HCT116 (cell line): Measurements from ENCODE around the gene CLRN1. TPM values are rescaled to one million over a fixed set of nuclear protein-coding genes. Genes with fewer than 3 reads are reported as not detected.
A peak's percentile ranks its signal among the peaks of the same experiment; 100 is the strongest.

Experiments
- ATAC-seq: fragments of 200-7000 bp; cut with Tn5 transposase; 2 replicates; pipeline ENCODE4 v1.9.1; 2020; ENCODE audit warnings: mild to moderate bottlenecking, moderate library complexity
- BruUV-seq: library from RNA; stranded (reverse); fragments of 400-500 nt; replicated peaks from 2 replicates; lab custom pipeline; 2021; lab: Mats Ljungman, UMichigan
- CTCF ChIA-PET: fragments of 300-600 bp; sonication (Branson Sonifier 250); formaldehyde crosslinking; loops from one replicate; lab custom pipeline; 2021; ENCODE audit warnings: antibody characterized with exemption; lab: Charles Lee
- POLR2A ChIA-PET: fragments of 300-600, 350-600 bp; sonication (Branson Sonifier 250); formaldehyde crosslinking; loops from one replicate; lab custom pipeline; 2021; ENCODE audit warnings: antibody characterized with exemption; lab: Charles Lee
- RAD21 ChIA-PET, 2 experiments: fragments of 300-600 bp; sonication (Branson Sonifier 250); formaldehyde crosslinking; loops; one replicate each; lab custom pipeline; 2023; ENCODE audit warnings: low total read pairs in 2 of 2; ENCODE audit not compliant: uncharacterized antibody in 2 of 2, unreplicated experiment in 2 of 2, low non-redundant PET in 1 of 2; lab: Charles Lee
- DNase-seq: peaks from one replicate; pipeline ENCODE4 v3.0.0-alpha.2; 2010; ENCODE audit warnings: low read depth, low spot score
- H2AFZ ChIP-seq: fragments of 200-600 bp; shearing (Covaris generic), sonication (generic); 2 replicates; pipeline ENCODE4 v1.6.1; 2017; ENCODE audit warnings: low read depth, mixed run types, mixed read lengths, antibody characterized with exemption, low read length; ENCODE audit not compliant: poor library complexity, severe bottlenecking
- H3K27ac ChIP-seq: 2 replicates; pipeline ENCODE4 v1.5.1; 2012; ENCODE audit warnings: low read depth, low read length
- H3K27me3 ChIP-seq: fragments of 200-600 bp; sonication (generic); 2 replicates; pipeline ENCODE4 v1.6.1; 2016; ENCODE audit warnings: mixed run types, low read length, mixed read lengths; ENCODE audit not compliant: insufficient read depth
- H3K36me3 ChIP-seq, 2 experiments: fragments of 200-500 bp in 1 of 2; fragments of 200-600 bp in 1 of 2; sonication (Bioruptor generic) in 1 of 2; sonication (generic) in 1 of 2; 2 replicates each; pipeline versions ENCODE4 v1.5.1 to v1.6.1; 2014 to 2016; ENCODE audit warnings: low read length in 2 of 2, inconsistent platforms in 1 of 2, mixed read lengths in 1 of 2, mixed run types in 1 of 2; ENCODE audit not compliant: insufficient read depth in 2 of 2, control insufficient read depth in 1 of 2
- H3K4me1 ChIP-seq, 2 experiments: fragments of 200-600 bp in 1 of 2; sonication (generic) in 1 of 2; 2 replicates each; pipeline versions ENCODE4 v1.5.1 to v1.6.1; 2012 to 2017; ENCODE audit warnings: low read length in 2 of 2, inconsistent platforms in 1 of 2, mild to moderate bottlenecking in 1 of 2, mixed read lengths in 1 of 2, mixed run types in 1 of 2, moderate library complexity in 1 of 2; ENCODE audit not compliant: insufficient read depth in 2 of 2, control insufficient read depth in 1 of 2
- H3K4me2 ChIP-seq: fragments of 200-600 bp; sonication (generic); 2 replicates; pipeline ENCODE4 v1.6.1; 2017; ENCODE audit warnings: mixed run types, low read length, mixed read lengths
- H3K4me3 ChIP-seq, 2 experiments: fragments of 200-600 bp in 1 of 2; sonication (generic) in 1 of 2; replicated peaks in 1 of 2; 2 replicates each; pipeline ENCODE4 v1.5.1; 2011 to 2016; ENCODE audit warnings: low read length in 2 of 2, control low read depth in 1 of 2, low read depth in 1 of 2, mild to moderate bottlenecking in 1 of 2, mixed read lengths in 1 of 2, mixed run types in 1 of 2
- H3K79me2 ChIP-seq: fragments of 200-600 bp; sonication (generic); 2 replicates; pipeline ENCODE4 v1.6.1; 2017; ENCODE audit warnings: mild to moderate bottlenecking, mixed run types, low read length, moderate library complexity, mixed read lengths; ENCODE audit not compliant: insufficient read depth
- H3K9ac ChIP-seq: fragments of 200-600 bp; sonication (generic); 2 replicates; pipeline ENCODE4 v1.6.1; 2016; ENCODE audit warnings: low read length, mixed read lengths
- H3K9me2 ChIP-seq: fragments of 200-600 bp; sonication (generic), shearing (Covaris generic); 2 replicates; pipeline ENCODE4 v1.6.1; 2017; ENCODE audit warnings: mixed run types, mild to moderate bottlenecking, moderate library complexity; ENCODE audit not compliant: insufficient read depth
- H3K9me3 ChIP-seq, 2 experiments: fragments of 200-500 bp in 1 of 2; fragments of 200-600 bp in 1 of 2; sonication (Bioruptor generic) in 1 of 2; sonication (generic) in 1 of 2; 2 replicates each; pipeline ENCODE4 v1.6.1; 2014 to 2017; ENCODE audit warnings: low read length in 2 of 2, mixed read lengths in 2 of 2, inconsistent platforms in 1 of 2, low read depth in 1 of 2, mild to moderate bottlenecking in 1 of 2, mixed run types in 1 of 2, moderate library complexity in 1 of 2; ENCODE audit not compliant: control insufficient read depth in 1 of 2, insufficient read depth in 1 of 2
- H4K20me1 ChIP-seq: fragments of 200-600 bp; sonication (generic), shearing (Covaris generic); 2 replicates; pipeline ENCODE4 v1.6.1; 2017; ENCODE audit warnings: mixed run types, mild to moderate bottlenecking, moderate library complexity; ENCODE audit not compliant: insufficient read depth
- CEBPB ChIP-seq: IDR thresholded peaks from 2 replicates; pipeline ENCODE4 v1.6.1; 2012; ENCODE audit warnings: low read depth
- EGR1 ChIP-seq: IDR thresholded peaks from 2 replicates; pipeline ENCODE4 v1.6.1; 2012; ENCODE audit warnings: low read depth
- ELF1 ChIP-seq: IDR thresholded peaks from 2 replicates; pipeline ENCODE4 v1.6.1; 2012; ENCODE audit warnings: low read depth, borderline replicate concordance
- EZH2 ChIP-seq: fragments of 200-600 bp; sonication (generic); IDR thresholded peaks from 2 replicates; pipeline ENCODE4 v1.6.1; 2017; ENCODE audit warnings: antibody characterized with exemption, mixed run types
- EZH2phosphoT487 ChIP-seq: fragments of 200-600 bp; IDR thresholded peaks from 2 replicates; pipeline ENCODE4 v1.6.1; 2018; ENCODE audit warnings: antibody characterized with exemption, borderline replicate concordance
- FOSL1 ChIP-seq: IDR thresholded peaks from 2 replicates; pipeline ENCODE4 v1.6.1; 2012; ENCODE audit warnings: low read depth
- POLR2A ChIP-seq: IDR thresholded peaks from 2 replicates; pipeline ENCODE4 v1.7.0; 2011; ENCODE audit warnings: borderline replicate concordance; ENCODE audit not compliant: insufficient read depth, insufficient read length; ENCODE audit errors: extremely low read depth
- POLR2AphosphoS5 ChIP-seq: IDR thresholded peaks from 2 replicates; pipeline ENCODE4 v1.6.1; 2011; ENCODE audit warnings: mild to moderate bottlenecking, low read depth, low read length, moderate library complexity
- RAD21 ChIP-seq: IDR thresholded peaks from 2 replicates; pipeline ENCODE4 v1.6.1; 2012; ENCODE audit warnings: low read depth, mild to moderate bottlenecking
- SIN3A ChIP-seq: IDR thresholded peaks from 2 replicates; pipeline ENCODE4 v1.6.1; 2012; ENCODE audit warnings: low read depth
- SP1 ChIP-seq: IDR thresholded peaks from 2 replicates; pipeline ENCODE4 v1.6.1; 2012; ENCODE audit warnings: low read depth
- SRF ChIP-seq: IDR thresholded peaks from 2 replicates; pipeline ENCODE4 v1.6.1; 2012; ENCODE audit warnings: low read depth
- intact Hi-C: fragments of 100-400 bp; cut with micrococcal nuclease; formaldehyde crosslinking; loops from 2 replicates; pipeline ENCODE4 v1.10.0; 2022
- total RNA-seq: library from RNA; stranded (reverse); gene quantifications from one replicate; pipeline ENCODE4 v1.2.1, GENCODE V29; 2021; ENCODE audit not compliant: unreplicated experiment
- TF ChIP-seq, protein P1 (sequence below): IDR thresholded peaks from 2 replicates; pipeline ENCODE4 v1.6.1; 2012
- TF ChIP-seq, protein P2 (sequence below), 3 experiments: fragments of 200-600 bp in 1 of 3; sonication (generic) in 1 of 3; IDR thresholded peaks in 2 of 3; conservative IDR thresholded peaks in 1 of 3; 2 replicates each; pipeline ENCODE4 v1.5.1; 2012 to 2017; ENCODE audit warnings: low read depth in 2 of 3, low read length in 2 of 3, antibody characterized with exemption in 1 of 3, borderline replicate concordance in 1 of 3, control low read depth in 1 of 3, mild to moderate bottlenecking in 1 of 3, mixed read lengths in 1 of 3, mixed run types in 1 of 3, moderate library complexity in 1 of 3; ENCODE audit not compliant: insufficient read depth in 1 of 3
- TF ChIP-seq, protein P3 (sequence below): IDR thresholded peaks from 2 replicates; pipeline ENCODE4 v1.6.1; 2012
- TF ChIP-seq, protein P4 (sequence below): IDR thresholded peaks from 2 replicates; pipeline ENCODE4 v1.6.1; 2012; ENCODE audit warnings: low read depth

Gene CLRN1
- total RNA-seq, 1 experiment from 2014 or later = not detected

DNA sequence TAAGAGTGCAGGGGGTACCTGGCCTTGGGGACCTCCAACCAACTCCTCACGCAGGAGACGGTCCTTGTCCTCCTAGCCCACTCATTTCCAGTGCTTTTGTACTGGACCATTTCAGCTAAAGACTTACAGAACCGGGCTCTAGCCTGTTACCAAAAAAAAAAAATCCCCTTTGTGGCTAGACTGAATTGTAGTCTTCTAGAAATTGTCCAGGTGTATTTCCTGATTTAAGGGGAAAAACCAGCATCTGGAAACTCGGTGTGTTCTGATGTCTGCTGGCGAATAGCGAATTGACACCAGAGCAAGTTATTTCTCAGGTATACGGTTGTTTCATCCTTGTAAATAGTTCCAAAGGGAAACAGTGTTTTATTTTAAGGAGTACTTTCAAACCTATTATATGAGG, 46.2 kb downstream of the CLRN1 start:
- no peaks in the 10 kb centered on the region for H3K9me3 ChIP-seq
- CTCF ChIA-PET = interaction anchor here (0.8 to 1.7 kb wide), 5 partner anchors 8 to 219 kb away, joined by 3 to 5 read pairs (median 4); partner anchors contain the start of gene MED12L
- H3K27ac ChIP-seq = no peak overlapping the region
- no peaks in the 10 kb centered on the region for H3K79me2 ChIP-seq
- H3K4me1 ChIP-seq = peaks cover 0 to 10% of the 10 kb centered on the region in 2 experiments; a peak in 2 of 4 replicates
- no peaks in the 10 kb centered on the region for H3K36me3 ChIP-seq
- H3K4me2 ChIP-seq = no peak overlapping the region
- TF ChIP-seq, protein P1, sequence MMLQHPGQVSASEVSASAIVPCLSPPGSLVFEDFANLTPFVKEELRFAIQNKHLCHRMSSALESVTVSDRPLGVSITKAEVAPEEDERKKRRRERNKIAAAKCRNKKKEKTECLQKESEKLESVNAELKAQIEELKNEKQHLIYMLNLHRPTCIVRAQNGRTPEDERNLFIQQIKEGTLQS = no peak
- TF ChIP-seq SIN3A (no peak), CEBPB (no peak), POLR2AphosphoS5 (no peak), RAD21 (no peak), FOSL1 (no peak), EZH2 (no peak), SP1 (no peak), SRF (no peak), EZH2phosphoT487 (no peak), EGR1 (no peak), ELF1 (no peak), POLR2A (no peak)
- TF ChIP-seq, protein P2, sequence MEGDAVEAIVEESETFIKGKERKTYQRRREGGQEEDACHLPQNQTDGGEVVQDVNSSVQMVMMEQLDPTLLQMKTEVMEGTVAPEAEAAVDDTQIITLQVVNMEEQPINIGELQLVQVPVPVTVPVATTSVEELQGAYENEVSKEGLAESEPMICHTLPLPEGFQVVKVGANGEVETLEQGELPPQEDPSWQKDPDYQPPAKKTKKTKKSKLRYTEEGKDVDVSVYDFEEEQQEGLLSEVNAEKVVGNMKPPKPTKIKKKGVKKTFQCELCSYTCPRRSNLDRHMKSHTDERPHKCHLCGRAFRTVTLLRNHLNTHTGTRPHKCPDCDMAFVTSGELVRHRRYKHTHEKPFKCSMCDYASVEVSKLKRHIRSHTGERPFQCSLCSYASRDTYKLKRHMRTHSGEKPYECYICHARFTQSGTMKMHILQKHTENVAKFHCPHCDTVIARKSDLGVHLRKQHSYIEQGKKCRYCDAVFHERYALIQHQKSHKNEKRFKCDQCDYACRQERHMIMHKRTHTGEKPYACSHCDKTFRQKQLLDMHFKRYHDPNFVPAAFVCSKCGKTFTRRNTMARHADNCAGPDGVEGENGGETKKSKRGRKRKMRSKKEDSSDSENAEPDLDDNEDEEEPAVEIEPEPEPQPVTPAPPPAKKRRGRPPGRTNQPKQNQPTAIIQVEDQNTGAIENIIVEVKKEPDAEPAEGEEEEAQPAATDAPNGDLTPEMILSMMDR (IDR thresholded peaks at IDR 0.05 in 2 of 3, conservative IDR thresholded peaks at IDR 0.05 in 1 of 3; ENCODE audit: borderline replicate concordance in 1 of 3, insufficient read depth in 1 of 3, low read depth in 2 of 3, low read length in 2 of 3) = no peak
- TF ChIP-seq, protein P3, sequence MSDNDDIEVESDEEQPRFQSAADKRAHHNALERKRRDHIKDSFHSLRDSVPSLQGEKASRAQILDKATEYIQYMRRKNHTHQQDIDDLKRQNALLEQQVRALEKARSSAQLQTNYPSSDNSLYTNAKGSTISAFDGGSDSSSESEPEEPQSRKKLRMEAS = no peak
- TF ChIP-seq, protein P4, sequence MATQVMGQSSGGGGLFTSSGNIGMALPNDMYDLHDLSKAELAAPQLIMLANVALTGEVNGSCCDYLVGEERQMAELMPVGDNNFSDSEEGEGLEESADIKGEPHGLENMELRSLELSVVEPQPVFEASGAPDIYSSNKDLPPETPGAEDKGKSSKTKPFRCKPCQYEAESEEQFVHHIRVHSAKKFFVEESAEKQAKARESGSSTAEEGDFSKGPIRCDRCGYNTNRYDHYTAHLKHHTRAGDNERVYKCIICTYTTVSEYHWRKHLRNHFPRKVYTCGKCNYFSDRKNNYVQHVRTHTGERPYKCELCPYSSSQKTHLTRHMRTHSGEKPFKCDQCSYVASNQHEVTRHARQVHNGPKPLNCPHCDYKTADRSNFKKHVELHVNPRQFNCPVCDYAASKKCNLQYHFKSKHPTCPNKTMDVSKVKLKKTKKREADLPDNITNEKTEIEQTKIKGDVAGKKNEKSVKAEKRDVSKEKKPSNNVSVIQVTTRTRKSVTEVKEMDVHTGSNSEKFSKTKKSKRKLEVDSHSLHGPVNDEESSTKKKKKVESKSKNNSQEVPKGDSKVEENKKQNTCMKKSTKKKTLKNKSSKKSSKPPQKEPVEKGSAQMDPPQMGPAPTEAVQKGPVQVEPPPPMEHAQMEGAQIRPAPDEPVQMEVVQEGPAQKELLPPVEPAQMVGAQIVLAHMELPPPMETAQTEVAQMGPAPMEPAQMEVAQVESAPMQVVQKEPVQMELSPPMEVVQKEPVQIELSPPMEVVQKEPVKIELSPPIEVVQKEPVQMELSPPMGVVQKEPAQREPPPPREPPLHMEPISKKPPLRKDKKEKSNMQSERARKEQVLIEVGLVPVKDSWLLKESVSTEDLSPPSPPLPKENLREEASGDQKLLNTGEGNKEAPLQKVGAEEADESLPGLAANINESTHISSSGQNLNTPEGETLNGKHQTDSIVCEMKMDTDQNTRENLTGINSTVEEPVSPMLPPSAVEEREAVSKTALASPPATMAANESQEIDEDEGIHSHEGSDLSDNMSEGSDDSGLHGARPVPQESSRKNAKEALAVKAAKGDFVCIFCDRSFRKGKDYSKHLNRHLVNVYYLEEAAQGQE = no peak
- H3K4me3 ChIP-seq = no peak overlapping the region
- no peak for ATAC-seq
- H3K27me3 ChIP-seq = no peaks in the 10 kb centered on the region; the same call in 1 of the 2 replicates
- intact Hi-C loops = loop anchor here (10.0 kb wide), 1 partner anchor 358 kb away; no protein-coding TSS in a partner anchor
- no peaks in the 10 kb centered on the region for H3K9me2 ChIP-seq
- H2AFZ ChIP-seq = peak overlapping the region; percentile 63
- H3K9ac ChIP-seq = no peak overlapping the region
- POLR2A ChIA-PET = no interaction called here
- no peak for DNase-seq
- RAD21 ChIA-PET = interaction anchor here in 1 of 2 experiments (0.5 kb wide), 1 partner anchor 61 kb away, joined by 3 read pairs; no protein-coding TSS in a partner anchor
- no TSS peak for BruUV-seq
- no peaks in the 10 kb centered on the region for H4K20me1 ChIP-seq
